ENCODE measurements around the gene PLA2G2E. TPM values are rescaled to one million over a fixed set of nuclear protein-coding genes. Genes with fewer than 3 reads are reported as not detected.

The PLA2G2E gene
- polyA plus RNA-seq (2012; ENCODE audit: missing spikeins) = not detected

DNA sequence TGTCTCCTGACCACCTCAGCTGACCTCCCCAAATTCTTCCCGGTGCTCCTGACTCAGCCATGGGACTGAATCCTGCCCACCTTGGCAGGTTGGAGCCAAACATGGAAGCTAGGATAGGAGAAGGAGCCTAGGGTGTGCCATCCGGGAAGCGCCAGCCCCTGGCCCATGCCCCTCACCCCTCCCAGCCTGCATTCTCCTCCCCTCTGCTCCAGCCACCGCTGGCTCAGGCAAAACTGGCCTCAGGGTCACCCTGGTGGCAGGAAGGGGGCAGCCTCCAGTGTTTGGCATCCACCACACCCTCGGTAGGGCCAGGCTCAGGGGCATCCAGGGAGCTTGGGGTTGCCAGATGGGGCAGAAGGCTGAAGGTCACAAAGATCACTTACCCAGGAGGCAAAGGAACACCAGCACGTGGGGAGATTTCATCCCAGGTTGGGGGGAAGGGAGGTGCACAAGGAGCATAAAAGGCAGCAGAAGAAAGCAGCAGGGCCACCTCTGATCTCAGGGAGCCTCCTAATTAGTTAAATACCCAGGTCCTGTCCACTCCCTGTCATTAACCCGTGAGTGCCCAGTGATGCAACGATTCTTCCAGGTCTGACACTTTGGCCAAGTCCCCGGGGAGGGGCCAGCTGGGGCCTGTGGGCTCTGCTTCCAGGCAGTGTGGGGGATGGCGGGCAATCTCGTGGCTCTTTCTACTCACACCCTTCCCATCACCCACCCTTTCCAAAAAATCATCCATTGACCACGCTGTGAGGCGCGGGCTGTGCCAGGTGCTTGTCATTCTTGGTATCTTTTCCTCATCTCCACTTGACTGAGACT, at the start of gene PLA2G2E:
Gene PLA2G2E (minus strand): TSS at position 481 of the 816 bp plus-strand sequence. CDS start 58 bp downstream, at position 423.
- no peak for TF ChIP-seq POLR2A (IDR thresholded peaks at IDR 0.05; ENCODE audit: low read depth, low read length)
- TF ChIP-seq POLR2AphosphoS5 (IDR thresholded peaks at IDR 0.05; ENCODE audit: low read depth, low read length) = no peak
- no peak for TF ChIP-seq TAF1 (IDR thresholded peaks at IDR 0.05; ENCODE audit: borderline replicate concordance, low read depth, low read length)
- DNase-seq (ENCODE audit: insufficient read length) (no peak), FAIRE-seq (no peak)

DNA sequence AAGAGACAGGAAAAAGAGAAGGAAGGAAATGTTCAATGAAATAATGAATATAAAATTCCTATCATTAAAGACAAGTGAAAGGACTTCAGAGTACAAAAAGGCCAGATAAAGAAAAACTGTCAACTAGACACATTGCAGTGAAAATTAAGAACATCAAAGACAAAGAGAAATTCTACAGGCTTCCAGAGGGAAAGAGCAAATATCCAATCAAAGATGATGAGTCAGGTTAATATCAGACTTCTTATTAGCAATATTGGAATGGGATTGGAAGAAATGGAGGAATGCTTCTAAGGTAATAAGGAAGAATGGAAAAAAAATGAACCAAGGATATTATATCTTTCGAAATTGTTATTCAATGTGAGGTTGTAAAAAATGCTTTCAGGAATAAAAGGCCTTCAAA, 48.2 kb upstream of the PLA2G2E start:
- FAIRE-seq (no peak), DNase-seq (ENCODE audit: insufficient read length) (no peak)
- TF ChIP-seq TAF1 (IDR thresholded peaks at IDR 0.05; ENCODE audit: borderline replicate concordance, low read depth, low read length) (no peak), POLR2AphosphoS5 (IDR thresholded peaks at IDR 0.05; ENCODE audit: low read depth, low read length) (no peak), POLR2A (IDR thresholded peaks at IDR 0.05; ENCODE audit: low read depth, low read length) (no peak)

- DNase-seq (ENCODE audit: insufficient read length) = no peak
- TF ChIP-seq TAF1 (IDR thresholded peaks at IDR 0.05; ENCODE audit: borderline replicate concordance, low read depth, low read length) = no peak
- no peak for TF ChIP-seq POLR2A (IDR thresholded peaks at IDR 0.05; ENCODE audit: low read depth, low read length)
- no peak for TF ChIP-seq POLR2AphosphoS5 (IDR thresholded peaks at IDR 0.05; ENCODE audit: low read depth, low read length)
- FAIRE-seq = no peak
Measured at GRCh38 chr1:19969898-19970660, 46.7 kb upstream of the PLA2G2E start.

DNA sequence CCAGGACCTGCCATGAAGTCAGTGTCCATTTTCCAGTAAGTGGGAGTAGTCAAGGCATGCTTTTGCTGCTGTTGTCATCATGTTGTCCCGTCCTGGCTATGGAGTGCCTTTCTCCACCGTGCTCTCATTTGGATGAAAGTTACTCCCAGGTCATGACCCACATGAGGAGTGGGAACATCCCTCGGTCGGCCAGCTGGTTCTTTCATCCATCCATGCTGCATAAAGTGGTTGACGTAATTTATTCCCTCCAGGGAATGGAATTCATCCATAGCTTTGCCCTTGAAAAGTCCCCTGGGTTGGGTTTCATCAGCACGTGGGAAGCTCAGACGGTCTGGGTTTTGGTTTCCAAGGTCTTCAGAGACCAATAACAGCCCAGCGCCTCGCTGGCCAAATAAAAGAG, 44.4 kb upstream of the PLA2G2E start:
- no peak for TF ChIP-seq POLR2AphosphoS5 (IDR thresholded peaks at IDR 0.05; ENCODE audit: low read depth, low read length)
- no peak for TF ChIP-seq TAF1 (IDR thresholded peaks at IDR 0.05; ENCODE audit: borderline replicate concordance, low read depth, low read length)
- no peak for TF ChIP-seq POLR2A (IDR thresholded peaks at IDR 0.05; ENCODE audit: low read depth, low read length)
- no peak for DNase-seq (ENCODE audit: insufficient read length)
- no peak for FAIRE-seq

DNA sequence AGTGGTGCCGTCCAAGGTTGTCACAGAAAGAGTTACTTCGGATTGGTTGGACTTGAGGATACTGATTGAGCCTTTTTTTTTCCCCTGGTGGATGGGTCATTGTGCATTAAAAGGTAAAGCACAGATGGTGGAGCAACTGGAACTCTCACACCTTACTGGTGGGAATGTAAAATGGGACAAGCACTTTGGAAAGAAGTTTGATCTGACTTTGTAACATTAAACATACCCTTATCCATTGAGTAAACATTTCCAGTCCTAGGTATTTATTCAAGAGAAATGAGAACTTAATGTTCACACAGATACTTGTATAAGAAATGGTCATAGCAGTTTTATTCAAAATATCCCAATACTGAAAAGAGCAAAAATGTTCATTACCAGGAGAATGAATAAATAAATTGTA, 41.1 kb upstream of the PLA2G2E start:
- DNase-seq (ENCODE audit: insufficient read length) (no peak), FAIRE-seq (no peak)

DNA sequence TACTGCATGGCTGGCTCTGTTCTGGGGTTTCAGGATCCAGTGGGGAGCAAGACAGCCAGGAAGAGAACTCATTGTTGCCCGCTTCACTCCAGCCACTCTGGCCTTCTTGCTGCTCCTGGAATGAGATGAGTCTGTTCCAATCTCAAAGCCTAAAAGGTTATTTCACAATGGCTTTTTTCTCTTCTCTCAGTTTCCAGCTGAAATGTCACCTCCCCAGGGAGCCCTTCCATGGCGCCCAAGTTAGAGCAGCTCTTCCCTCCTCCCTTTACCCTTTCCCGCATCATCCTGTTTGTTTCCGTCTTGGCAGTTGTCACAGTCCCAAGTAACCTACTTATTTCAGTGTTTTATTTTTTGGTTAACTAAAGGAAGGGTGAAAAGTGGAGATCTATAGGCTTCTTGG, 40.2 kb upstream of the PLA2G2E start:
- DNase-seq (ENCODE audit: insufficient read length) (no peak), FAIRE-seq (no peak)
- TF ChIP-seq TAF1 (IDR thresholded peaks at IDR 0.05; ENCODE audit: borderline replicate concordance, low read depth, low read length) (no peak), POLR2A (IDR thresholded peaks at IDR 0.05; ENCODE audit: low read depth, low read length) (no peak), POLR2AphosphoS5 (IDR thresholded peaks at IDR 0.05; ENCODE audit: low read depth, low read length) (no peak)

More for the DNA sequence above, 41.1 kb upstream of the PLA2G2E start:
- TF ChIP-seq TAF1 (IDR thresholded peaks at IDR 0.05; ENCODE audit: borderline replicate concordance, low read depth, low read length) = no peak
- TF ChIP-seq POLR2A (IDR thresholded peaks at IDR 0.05; ENCODE audit: low read depth, low read length) = no peak
- TF ChIP-seq POLR2AphosphoS5 (IDR thresholded peaks at IDR 0.05; ENCODE audit: low read depth, low read length) = no peak

- FAIRE-seq (no peak), DNase-seq (ENCODE audit: insufficient read length) (no peak)
- TF ChIP-seq POLR2AphosphoS5 (IDR thresholded peaks at IDR 0.05; ENCODE audit: low read depth, low read length) = no peak
- TF ChIP-seq POLR2A (IDR thresholded peaks at IDR 0.05; ENCODE audit: low read depth, low read length) = no peak
- TF ChIP-seq TAF1 (IDR thresholded peaks at IDR 0.05; ENCODE audit: borderline replicate concordance, low read depth, low read length) = no peak
Measured at GRCh38 chr1:19960591-19960990, 37.2 kb upstream of the PLA2G2E start.

GRCh38 chr1:19957779-19958178, 34.4 kb upstream of the PLA2G2E start:
- no peak for TF ChIP-seq POLR2A (IDR thresholded peaks at IDR 0.05; ENCODE audit: low read depth, low read length)
- FAIRE-seq = no peak

DNA sequence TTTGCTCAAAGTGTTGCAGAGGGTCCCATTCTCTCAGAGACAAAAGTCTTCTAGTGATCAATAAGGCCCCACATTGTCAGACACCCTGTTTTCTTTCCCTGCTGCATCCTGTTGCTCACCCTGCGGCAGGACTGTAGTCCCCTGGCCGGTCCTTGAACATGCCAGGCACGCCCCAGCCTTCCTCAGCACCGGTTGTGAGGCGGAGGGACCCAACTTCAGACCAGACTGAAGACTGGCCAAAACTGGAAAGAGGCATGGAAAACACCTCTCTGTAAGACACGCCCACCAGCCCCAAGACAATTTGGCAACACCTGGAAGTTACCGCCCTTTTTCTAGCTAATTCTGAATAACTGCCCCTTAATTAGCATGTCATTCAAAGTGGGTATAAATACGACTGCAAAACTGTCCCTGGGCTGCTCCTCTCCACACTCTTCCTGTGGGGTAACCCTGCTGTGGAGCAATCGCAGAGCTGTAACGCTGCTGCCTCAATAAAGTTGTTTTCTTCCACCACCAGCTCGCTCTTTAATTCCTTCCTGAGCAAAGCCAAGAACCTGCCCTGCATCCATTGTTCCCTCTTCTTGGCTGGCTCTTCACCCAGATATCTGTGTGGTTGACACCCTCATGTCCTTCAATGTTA, 32.2 kb upstream of the PLA2G2E start:
- TF ChIP-seq POLR2A (IDR thresholded peaks at IDR 0.05; ENCODE audit: low read depth, low read length) (no peak), POLR2AphosphoS5 (IDR thresholded peaks at IDR 0.05; ENCODE audit: low read depth, low read length) (no peak), TAF1 (IDR thresholded peaks at IDR 0.05; ENCODE audit: borderline replicate concordance, low read depth, low read length) (no peak)
- DNase-seq (ENCODE audit: insufficient read length) (no peak), FAIRE-seq (no peak)

More at GRCh38 chr1:19957779-19958178, 34.4 kb upstream of the PLA2G2E start:
- no peak for DNase-seq (ENCODE audit: insufficient read length)

DNA sequence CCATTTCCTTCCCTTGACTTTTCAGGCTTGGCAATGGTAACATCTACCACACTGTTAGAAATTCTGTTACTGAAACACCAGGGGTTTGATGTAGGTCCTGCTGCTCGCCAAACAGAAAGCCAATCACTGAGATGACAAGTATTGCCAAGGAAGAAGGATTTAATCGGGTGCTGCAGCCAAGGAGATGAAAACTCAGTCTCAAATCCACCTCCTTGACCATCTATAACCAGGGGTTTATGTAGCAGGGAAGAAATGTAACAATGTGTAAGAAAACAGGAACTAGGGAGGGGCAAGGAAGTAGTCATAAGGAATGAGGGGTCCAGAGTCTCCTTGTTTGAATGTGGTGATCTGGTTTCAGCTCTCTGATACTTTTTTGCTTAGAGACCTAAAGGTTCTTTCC, 30.6 kb upstream of the PLA2G2E start:
- FAIRE-seq = no peak
- DNase-seq (ENCODE audit: insufficient read length) = no peak
- TF ChIP-seq POLR2A (IDR thresholded peaks at IDR 0.05; ENCODE audit: low read depth, low read length) (no peak), POLR2AphosphoS5 (IDR thresholded peaks at IDR 0.05; ENCODE audit: low read depth, low read length) (no peak), TAF1 (IDR thresholded peaks at IDR 0.05; ENCODE audit: borderline replicate concordance, low read depth, low read length) (no peak)

GRCh38 chr1:19949016-19949415, 25.6 kb upstream of the PLA2G2E start:
- no peak for TF ChIP-seq TAF1 (IDR thresholded peaks at IDR 0.05; ENCODE audit: borderline replicate concordance, low read depth, low read length)
- TF ChIP-seq POLR2A (IDR thresholded peaks at IDR 0.05; ENCODE audit: low read depth, low read length) = no peak
- TF ChIP-seq POLR2AphosphoS5 (IDR thresholded peaks at IDR 0.05; ENCODE audit: low read depth, low read length) = no peak
- FAIRE-seq = no peak
- DNase-seq (ENCODE audit: insufficient read length) = no peak
